H1 (cell line): ENCODE data around the gene ADSS1. TPM values are rescaled to one million over a fixed set of nuclear protein-coding genes. Genes with fewer than 3 reads are reported as not detected.

Experiments
- NANOG ChIP-seq: IDR thresholded peaks from 2 replicates; pipeline ENCODE4 v1.6.1; 2011; ENCODE audit warnings: low read length, low read depth, mild to moderate bottlenecking, inconsistent platforms; ENCODE audit not compliant: insufficient read depth, poor library complexity, severe bottlenecking
- SP4 ChIP-seq: IDR thresholded peaks from 2 replicates; pipeline ENCODE4 v1.6.1; 2012; ENCODE audit warnings: low read length, inconsistent platforms
- USF2 ChIP-seq: IDR thresholded peaks from 2 replicates; pipeline ENCODE4 v1.6.1; 2011; ENCODE audit warnings: low read length, improper control_type of control experiment
- polyA plus RNA-seq, 7 experiments: library from polyadenylated mRNA; depleted of rRNA in 3 of 7; stranded (reverse) in 5 of 7; unstranded in 2 of 7; fragments of >200 nt in 5 of 7; fragments of 200-250 nt in 2 of 7; gene quantifications; 1 replicate in 5 of 7; 2 replicates in 1 of 7; 4 replicates in 1 of 7; pipeline versions ENCODE4 v1.2.1 to v1.2.3, GENCODE V29; 2011 to 2013; ENCODE audit warnings: missing spikeins in 2 of 7, mixed read lengths in 2 of 7
- total RNA-seq: library from RNA; stranded (reverse); fragmentation: NEBNext Ultra II Directional; extraction: Animal tissue kit (Norgen Biotek cat#: 25700); gene quantifications from 2 replicates; pipeline ENCODE4 v1.2.1, GENCODE V29; 2021
- TF ChIP-seq, protein P1 (sequence below): IDR thresholded peaks from 2 replicates; pipeline ENCODE4 v1.6.1; 2011; ENCODE audit warnings: low read depth, mild to moderate bottlenecking, low read length; ENCODE audit not compliant: insufficient read depth

The ADSS1 gene
- total and polyA plus RNA-seq, 2 of the 8 experiments (the other 6 are each of a cell fraction or from before 2014, with no cell fraction given), result 7.1 to 7.9 TPM

DNA sequence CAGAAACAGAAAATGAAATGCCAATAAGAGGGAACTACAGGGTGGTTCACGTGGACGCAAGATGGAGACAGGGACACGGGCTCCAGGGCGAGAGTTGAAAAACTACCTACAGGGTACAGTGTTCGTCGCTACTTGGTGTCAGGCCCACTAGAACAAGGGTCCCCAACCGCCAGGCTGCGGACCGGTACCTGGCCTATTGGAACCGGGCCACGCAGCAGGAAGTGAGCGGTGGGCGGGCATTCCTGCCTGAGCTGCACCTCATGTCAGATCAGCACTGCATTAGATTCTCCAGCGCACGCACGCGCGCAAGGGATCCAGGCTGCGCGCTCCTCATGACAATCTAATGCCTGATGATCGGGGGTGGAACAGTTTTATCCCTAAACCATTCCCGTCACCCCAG, 19.8 kb upstream of the ADSS1 start (continued):
- TF ChIP-seq NANOG (no peak), USF2 (no peak), SP4 (no peak)
- TF ChIP-seq, protein P1, sequence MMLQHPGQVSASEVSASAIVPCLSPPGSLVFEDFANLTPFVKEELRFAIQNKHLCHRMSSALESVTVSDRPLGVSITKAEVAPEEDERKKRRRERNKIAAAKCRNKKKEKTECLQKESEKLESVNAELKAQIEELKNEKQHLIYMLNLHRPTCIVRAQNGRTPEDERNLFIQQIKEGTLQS, result no peak
- TF ChIP-seq, all 59 proteins: peak for 0
